ENCODE measurements around the gene LHB.
"Not testable (repeated sequence)": the region's sequence is repeated elsewhere in the genome, so short reads cannot be mapped to it uniquely, and the experiment has no call there.

LHB gene

GRCh38 chr19:49017041-49017665 is at the start of gene LHB:
Gene LHB (minus strand): TSS chr19:49017091. CDS start chr19:49017081, 10 bp downstream.
- TF ChIP-seq GATA3 (IDR thresholded peaks at IDR 0.05; ENCODE audit: low read depth, low read length) (no peak), GATA2 (IDR thresholded peaks at IDR 0.05; ENCODE audit: low read depth, low read length) (no peak)

GRCh38 chr19:49065905-49066512 is 49.1 kb upstream of the LHB start:
- no peak for TF ChIP-seq GATA2 (IDR thresholded peaks at IDR 0.05; ENCODE audit: low read depth, low read length)
- no peak for TF ChIP-seq GATA3 (IDR thresholded peaks at IDR 0.05; ENCODE audit: low read depth, low read length)

- TF ChIP-seq GATA3 (IDR thresholded peaks at IDR 0.05; ENCODE audit: low read depth, low read length) (no peak), GATA2 (IDR thresholded peaks at IDR 0.05; ENCODE audit: low read depth, low read length) (no peak)
Measured at GRCh38 chr19:49064768-49065611, 48.1 kb upstream of the LHB start, which contains the start of gene NTF4. Gene NTF4 (minus strand): TSS chr19:49064818. CDS start chr19:49061997, 2,821 bp downstream.

GRCh38 chr19:49064029-49064629 is 47.2 kb upstream of the LHB start:
- TF ChIP-seq GATA2 (IDR thresholded peaks at IDR 0.05; ENCODE audit: low read depth, low read length): no peak
- no peak for TF ChIP-seq GATA3 (IDR thresholded peaks at IDR 0.05; ENCODE audit: low read depth, low read length)

GRCh38 chr19:49061445-49061844 is 44.6 kb upstream of the LHB start:
- TF ChIP-seq GATA3 (IDR thresholded peaks at IDR 0.05; ENCODE audit: low read depth, low read length) (no peak), GATA2 (IDR thresholded peaks at IDR 0.05; ENCODE audit: low read depth, low read length) (no peak)

GRCh38 chr19:49061000-49061399 is 44.1 kb upstream of the LHB start:
- TF ChIP-seq GATA2 (IDR thresholded peaks at IDR 0.05; ENCODE audit: low read depth, low read length): no peak
- TF ChIP-seq GATA3 (IDR thresholded peaks at IDR 0.05; ENCODE audit: low read depth, low read length): no peak

GRCh38 chr19:49059053-49059452 is 42.2 kb upstream of the LHB start:
- no peak for TF ChIP-seq GATA2 (IDR thresholded peaks at IDR 0.05; ENCODE audit: low read depth, low read length)
- no peak for TF ChIP-seq GATA3 (IDR thresholded peaks at IDR 0.05; ENCODE audit: low read depth, low read length)

- no peak for TF ChIP-seq GATA2 (IDR thresholded peaks at IDR 0.05; ENCODE audit: low read depth, low read length)
- no peak for TF ChIP-seq GATA3 (IDR thresholded peaks at IDR 0.05; ENCODE audit: low read depth, low read length)
Measured at GRCh38 chr19:49058562-49058961, 41.7 kb upstream of the LHB start.

GRCh38 chr19:49057636-49058234 is 40.8 kb upstream of the LHB start, which contains the start of gene CGB7:
Gene CGB7 (minus strand): TSS chr19:49057749. CDS start chr19:49055375, 2,374 bp downstream.
- TF ChIP-seq GATA2 (IDR thresholded peaks at IDR 0.05; ENCODE audit: low read depth, low read length): no peak
- no peak for TF ChIP-seq GATA3 (IDR thresholded peaks at IDR 0.05; ENCODE audit: low read depth, low read length)

- no peak for TF ChIP-seq GATA3 (IDR thresholded peaks at IDR 0.05; ENCODE audit: low read depth, low read length)
- no peak for TF ChIP-seq GATA2 (IDR thresholded peaks at IDR 0.05; ENCODE audit: low read depth, low read length)
Measured at GRCh38 chr19:49056101-49056901, 39.4 kb upstream of the LHB start.

GRCh38 chr19:49049011-49049410 is 32.1 kb upstream of the LHB start, which contains the start of gene CGB8:
Gene CGB8 (minus strand): TSS chr19:49049111. CDS start chr19:49048739, 372 bp downstream.
- not testable (repeated sequence) for TF ChIP-seq GATA3, GATA2 (IDR thresholded peaks at IDR 0.05; ENCODE audit: low read depth, low read length)

- TF ChIP-seq GATA3, GATA2 (IDR thresholded peaks at IDR 0.05; ENCODE audit: low read depth, low read length): not testable (repeated sequence)
Measured at GRCh38 chr19:49043548-49043947, 26.7 kb upstream of the LHB start, which contains the start of gene CGB5. Gene CGB5 (plus strand): TSS chr19:49043848. CDS start chr19:49044210, 362 bp downstream.
